ENCODE measurements around the gene KIF17.

Gene KIF17

GRCh38 chr1:20616847-20617487 is 100.8 kb downstream of the KIF17 start:
- DNase-seq: no peak

DNA sequence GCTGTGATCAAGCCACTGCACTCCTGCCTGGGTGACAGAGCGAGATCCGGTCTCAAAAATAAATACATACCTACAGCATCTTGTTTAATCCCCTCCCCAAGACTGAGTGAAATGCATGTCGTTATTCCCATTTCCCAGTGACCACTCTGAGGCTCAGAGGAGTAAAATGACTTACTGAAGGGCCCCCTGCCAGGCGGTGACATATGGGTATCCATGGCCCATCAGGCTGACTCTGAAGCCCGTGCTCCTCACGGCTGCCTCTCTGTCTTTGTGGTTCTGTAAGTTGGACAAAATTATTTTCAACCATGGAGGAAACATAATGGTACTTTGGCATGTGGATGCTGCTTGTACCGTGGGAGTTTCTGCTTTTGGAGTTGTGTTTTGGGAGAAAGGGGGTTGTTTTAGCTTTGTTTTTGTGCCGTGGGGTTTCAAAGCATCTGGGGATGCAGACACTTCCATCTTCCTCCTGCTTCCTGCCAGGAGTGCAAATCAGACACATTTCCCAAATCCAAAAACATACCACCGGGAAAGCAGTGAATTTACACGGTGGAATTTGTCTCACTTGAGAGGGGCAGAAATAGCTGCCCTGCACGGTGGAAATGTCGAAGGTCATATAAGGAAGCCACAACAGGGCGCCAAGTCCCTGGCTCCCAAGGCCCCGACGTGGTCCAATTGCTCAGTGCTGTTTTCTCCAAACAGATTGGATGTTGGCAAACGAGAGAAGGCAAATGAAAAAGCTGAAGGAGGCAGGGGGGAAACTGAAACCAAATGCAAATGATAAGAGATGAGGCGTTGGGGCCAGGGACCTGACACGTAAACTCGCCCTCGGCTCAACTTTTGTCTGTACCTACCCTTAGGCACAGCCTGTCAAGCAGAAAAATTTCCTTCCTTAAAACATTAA is 101.6 kb downstream of the KIF17 start:
- no peak for DNase-seq

GRCh38 chr1:20614131-20614579 is 103.7 kb downstream of the KIF17 start:
- no peak for DNase-seq

Data from activated CD4-positive, CD25-positive, alpha-beta regulatory T cell treated with anti-CD3 and anti-CD28 coated beads, Interleukin-2, amount 50 U/mL, for 72 hours (primary cell).